ENCODE measurements around the gene MEGF8.
"Not testable (repeated sequence)": the region's sequence is repeated elsewhere in the genome, so short reads cannot be mapped to it uniquely, and the experiment has no call there.

Gene MEGF8

DNA sequence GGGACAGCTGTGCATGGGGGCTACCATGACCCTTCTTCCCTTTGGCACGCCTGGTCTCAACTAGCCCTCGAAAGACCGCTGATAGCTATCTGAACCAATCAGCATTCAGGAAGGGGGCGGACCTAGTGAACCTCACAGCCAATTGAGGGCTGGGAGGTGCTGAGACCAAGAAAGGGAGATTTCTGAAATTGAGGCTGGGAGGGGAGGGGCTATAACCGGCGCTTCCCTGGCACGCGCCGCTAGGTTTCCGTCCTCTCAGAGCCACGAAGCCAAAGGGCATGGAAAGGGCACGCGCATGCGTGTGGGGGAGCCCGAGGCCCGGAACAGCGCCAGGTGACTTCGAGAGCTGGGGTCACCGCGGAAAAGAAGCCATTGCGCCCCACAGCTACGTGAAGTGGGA, 18.8 kb upstream of the MEGF8 start:
- DNase-seq, result no peak

DNA sequence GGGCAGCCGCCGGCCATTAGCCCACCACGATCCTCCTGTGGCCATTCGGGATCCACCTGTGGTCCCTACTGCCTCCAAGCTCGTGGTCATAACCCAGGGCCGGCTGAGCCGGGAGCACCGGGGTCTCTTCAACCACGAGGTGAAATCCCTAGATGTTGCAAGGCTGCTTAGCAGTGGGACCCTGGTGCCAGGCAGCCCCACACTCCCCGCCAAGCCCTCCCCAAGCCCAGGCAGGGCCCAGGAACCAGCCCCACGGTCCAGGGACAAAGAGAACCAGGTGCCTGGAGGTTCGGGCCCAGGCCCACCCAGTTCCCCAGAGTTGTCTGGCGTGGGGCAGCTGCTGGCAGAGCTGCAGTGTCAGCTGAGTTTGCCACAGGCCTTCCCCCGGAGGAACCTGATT, 15.7 kb upstream of the MEGF8 start:
- DNase-seq, result no peak

DNA sequence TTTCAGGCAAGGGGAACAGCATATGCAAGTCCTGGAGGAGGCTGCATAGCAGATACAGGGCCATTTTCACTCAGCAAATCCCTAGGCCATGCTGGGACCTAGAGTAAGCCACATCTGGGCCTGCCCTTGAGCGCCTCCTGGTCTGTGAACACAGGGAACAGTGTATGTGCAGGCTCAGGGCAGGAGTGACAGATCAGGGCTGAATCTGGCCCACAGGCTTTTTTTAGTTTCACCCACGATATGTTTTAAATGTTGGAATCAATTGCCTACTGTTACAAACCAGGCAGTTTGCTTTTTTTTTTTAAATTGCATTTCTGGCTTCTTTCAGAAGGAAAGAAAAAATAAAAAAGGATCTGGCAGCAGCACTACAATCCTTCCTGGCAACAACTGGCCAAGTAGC, 13.8 kb upstream of the MEGF8 start:
- DNase-seq, result peak; percentile 15 to 21

DNA sequence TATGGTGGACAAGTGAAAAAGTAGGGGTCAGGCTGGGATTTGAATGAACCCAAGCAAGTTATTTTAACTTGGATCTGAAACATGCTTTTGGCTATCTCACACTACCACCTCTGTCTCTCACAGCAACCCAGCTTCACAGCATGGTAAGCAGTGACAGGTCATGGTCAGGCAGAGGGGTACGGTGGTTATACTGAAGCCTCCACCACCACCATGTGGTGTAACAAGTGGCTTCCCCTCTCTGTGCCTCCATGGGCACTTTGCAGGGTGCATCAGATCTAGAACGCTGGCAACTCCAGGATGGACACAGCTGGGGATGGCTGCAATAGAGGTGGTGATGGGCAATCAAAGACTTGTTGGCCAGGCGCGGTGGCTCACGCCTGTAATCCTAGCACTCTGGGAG, 13.1 kb upstream of the MEGF8 start:
- DNase-seq, result no peak

DNA sequence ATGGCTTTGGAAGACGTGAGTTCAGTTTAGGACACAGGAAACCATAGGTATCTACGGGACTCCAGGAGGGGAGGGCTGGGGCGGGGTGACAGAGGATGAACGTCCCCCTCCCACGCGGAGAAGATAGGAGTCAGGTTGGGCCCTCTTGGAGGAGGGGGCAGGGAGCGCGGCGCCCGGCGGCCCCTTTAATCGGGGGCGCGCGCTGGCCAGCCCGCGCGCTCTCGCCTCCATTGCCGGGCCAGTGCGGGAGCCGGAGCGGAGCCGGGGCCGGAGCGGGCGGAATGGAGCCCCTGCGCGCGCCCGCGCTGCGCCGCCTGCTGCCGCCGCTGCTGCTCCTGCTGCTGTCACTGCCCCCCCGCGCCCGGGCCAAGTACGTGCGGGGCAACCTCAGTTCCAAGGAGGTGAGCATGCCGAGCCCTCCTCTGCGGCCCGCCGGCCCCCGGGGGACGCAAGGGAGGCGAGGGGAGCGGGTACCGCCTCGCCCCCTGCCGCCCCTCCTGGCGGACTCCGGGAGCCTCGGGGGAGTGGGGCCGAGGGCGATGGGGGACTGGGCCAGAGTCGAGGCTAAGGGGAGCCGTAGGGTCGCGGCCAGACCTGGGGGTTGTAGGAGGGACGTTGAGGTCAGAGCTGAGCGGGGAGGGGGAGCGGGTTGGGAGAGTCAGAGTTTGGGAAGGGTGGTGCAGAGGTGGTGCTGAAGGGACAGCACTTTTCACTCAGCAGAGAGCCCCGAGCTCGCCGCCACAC, 12.2 kb upstream of the MEGF8 start, which contains the start of gene TMEM145:
Gene TMEM145 (plus strand): TSS at position 214 of the 744 bp plus-strand sequence. CDS start 68 bp downstream, at position 282.
- DNase-seq, result peak; percentile 59 to 74

DNA sequence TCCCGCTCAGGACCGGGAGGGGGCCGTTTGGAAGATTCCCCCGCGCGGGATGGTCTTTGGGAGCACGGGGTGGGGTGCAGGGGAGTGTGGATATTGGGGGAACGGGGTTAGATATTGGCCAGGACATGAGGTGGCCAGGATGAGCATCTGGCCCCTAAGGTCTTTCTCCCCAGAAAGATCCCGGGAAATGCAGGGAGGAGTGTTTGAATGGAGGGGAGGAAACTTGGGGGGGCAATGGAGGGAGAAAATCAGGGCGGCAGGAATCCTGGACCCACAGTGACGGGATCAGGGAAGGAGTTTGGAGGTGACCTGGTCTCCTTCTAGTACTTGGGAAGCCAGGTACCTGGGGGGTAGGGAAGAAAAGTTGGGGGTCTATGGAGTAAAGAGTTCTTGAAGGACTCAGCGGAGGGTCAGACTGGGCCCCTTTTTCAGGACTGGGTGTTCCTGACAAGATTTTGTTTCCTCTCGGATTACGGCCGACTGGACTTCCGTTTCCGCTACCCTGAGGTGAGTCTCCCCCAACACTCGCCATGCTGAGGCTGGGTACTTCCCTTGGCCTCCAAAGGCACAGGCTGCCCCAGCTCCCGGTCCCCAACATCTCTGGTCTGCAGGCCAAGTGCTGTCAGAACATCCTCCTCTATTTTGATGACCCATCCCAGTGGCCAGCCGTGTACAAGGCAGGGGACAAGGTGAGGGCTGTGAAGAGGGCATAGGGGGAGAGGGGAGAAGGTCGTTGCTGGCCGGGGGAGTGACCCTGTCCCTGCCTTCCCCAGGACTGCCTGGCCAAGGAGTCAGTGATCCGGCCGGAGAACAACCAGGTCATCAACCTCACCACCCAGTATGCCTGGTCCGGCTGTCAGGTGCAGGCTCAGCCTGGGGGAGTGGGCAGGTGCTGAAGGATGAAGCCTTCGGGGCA, 11.3 kb upstream of the MEGF8 start:
- no peak for DNase-seq

DNA sequence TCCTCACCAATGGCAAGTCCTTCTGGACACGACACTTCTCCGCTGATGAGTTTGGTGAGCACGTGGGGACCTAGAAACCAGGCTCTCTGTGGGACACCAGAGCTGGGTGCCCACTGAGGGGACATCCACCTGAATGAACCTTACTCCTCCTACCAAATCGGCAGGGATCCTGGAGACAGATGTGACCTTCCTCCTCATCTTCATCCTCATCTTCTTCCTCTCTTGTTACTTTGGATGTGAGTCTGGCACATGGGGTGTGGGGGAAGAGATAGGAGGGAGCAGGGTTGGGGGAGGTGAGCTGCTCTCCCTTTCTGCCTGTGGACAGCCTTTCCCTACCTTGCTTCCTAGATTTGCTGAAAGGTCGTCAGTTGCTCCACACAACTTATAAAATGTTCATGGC, 10.4 kb upstream of the MEGF8 start:
- DNase-seq, result no peak

DNA sequence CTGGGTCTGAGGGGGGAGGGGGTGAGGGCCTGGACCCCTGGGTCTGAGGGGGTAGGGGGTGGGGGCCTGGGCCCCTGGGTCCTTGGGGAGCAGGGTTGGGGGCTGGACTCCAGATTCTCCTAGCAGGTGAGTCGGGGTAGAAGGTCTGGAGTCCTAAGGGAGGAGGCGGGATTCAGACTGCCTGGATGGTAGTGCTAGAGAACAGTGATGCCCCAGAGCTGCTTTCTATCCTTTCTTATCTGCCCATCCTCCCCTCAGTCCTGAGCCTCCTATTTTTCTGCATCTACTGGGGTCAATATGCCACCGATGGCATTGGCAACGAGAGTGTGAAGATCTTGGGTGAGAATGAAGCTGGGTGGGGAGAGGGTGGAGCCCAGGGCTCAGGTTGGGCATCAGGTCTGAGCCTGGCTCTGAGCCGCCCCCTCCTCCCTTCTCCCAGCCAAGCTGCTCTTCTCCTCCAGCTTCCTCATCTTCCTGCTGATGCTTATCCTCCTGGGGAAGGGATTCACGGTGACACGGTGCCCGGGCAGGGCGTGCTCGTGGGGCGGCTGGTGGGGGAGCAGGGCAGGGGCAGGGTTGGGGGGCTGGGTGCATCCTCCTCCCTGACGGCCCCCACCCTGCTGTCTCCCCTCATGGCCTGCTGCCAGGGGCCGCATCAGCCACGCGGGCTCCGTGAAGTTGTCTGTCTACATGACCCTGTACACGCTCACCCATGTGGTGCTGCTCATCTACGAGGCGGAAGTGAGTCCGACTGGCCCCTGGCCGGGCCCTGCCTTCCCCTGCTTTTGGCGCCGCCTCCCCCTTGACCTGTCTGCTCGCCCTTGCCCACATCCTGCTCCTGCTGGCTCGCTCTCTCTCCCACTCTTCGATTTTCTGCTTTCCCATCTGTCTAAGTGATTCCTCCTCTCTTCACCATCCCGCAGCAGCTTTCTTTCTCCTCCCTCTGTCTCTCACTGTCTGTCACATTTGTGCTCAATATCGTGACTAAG, 8.9 kb upstream of the MEGF8 start:
- peak; percentile 9 to 41 for DNase-seq

DNA sequence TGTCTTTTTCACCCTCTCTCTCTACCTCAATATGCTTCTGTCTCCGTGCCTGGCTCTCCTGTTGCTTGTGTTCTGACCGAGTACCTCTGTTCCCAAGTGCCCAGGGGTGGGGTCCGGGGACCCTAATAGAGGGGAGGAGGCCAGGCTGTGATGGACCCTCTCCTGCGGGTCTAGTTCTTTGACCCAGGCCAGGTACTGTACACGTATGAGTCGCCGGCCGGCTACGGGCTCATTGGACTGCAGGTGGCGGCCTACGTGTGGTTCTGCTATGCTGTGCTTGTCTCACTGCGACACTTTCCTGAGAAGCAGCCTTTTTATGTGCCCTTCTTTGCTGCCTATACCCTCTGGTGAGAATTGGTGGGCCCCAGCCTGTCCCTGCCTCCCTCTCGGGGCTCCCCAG, 7.9 kb upstream of the MEGF8 start:
- no peak for DNase-seq

DNA sequence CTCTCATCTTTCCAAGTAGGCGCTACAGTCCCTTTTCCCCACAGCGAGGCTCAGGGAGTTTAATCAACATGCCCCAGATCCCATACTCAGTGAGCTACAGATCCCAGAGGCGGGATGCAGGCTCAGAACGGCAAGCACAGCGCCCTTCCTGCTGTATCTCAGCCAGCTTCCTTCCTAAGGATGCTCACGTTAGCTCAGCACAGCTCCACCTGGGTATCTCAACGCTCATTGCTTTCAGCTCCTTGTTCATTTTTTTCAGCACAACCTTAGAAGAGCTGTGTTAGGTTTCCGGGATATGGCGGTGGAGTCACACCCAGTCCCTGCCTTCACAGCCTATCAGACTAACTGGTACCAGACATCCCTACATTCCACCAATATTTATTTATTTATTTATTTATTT, 3.1 kb upstream of the MEGF8 start:
- no peak for DNase-seq

DNA sequence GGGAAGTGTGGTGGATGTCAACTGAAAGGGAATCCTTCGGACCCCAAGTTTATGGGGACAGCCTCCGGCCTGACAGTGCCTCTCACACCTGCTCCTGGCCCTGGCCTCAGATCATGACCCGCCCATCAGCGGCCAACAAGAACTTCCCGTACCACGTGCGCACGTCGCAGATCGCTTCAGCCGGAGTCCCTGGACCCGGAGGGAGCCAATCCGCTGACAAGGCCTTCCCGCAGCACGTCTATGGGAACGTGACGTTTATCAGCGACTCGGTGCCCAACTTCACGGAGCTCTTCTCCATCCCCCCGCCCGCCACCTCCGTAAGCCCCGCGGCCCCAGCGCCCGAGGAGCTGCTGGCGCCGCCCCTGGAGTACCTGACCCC, 2.0 kb upstream of the MEGF8 start:
- no peak for DNase-seq

DNA sequence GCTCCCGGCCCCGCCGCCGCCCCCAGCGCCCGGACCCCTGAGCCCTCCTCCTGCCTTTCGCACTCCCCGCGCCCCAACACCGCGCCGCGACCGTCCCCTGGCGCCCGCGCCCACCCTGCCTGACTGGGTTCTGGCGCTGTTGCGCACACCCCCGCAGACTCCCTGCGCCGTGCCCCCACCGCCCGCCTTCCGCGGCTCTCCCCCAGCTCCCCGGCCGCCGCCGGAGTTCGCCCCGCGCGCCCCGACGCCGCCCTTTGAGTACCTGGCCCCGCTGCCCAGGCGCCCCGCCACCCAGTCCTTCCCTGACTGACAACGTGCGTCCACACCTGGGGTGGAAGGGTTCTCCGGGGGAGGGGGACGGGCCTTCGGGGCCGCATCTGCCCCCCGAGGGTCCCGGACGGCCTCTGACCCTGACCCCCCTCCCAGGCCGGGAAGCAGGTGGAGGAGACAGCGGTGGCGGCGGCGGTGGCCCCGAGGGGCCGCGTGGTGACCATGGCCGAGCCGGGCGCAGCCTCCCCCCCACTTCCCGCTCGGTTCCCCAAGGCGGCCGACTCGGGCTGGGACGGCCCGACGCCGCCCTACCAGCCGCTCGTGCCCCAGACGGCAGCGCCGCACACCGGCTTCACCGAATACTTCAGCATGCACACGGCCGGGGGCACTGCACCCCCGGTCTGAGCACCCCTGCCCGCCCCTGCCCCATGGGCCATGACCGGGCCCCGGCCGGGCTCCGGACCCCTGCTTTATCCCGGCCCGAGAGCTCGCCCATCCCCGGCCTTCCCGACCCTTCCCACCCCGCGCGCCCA, 1.4 kb upstream of the MEGF8 start:
- no peak for DNase-seq

DNA sequence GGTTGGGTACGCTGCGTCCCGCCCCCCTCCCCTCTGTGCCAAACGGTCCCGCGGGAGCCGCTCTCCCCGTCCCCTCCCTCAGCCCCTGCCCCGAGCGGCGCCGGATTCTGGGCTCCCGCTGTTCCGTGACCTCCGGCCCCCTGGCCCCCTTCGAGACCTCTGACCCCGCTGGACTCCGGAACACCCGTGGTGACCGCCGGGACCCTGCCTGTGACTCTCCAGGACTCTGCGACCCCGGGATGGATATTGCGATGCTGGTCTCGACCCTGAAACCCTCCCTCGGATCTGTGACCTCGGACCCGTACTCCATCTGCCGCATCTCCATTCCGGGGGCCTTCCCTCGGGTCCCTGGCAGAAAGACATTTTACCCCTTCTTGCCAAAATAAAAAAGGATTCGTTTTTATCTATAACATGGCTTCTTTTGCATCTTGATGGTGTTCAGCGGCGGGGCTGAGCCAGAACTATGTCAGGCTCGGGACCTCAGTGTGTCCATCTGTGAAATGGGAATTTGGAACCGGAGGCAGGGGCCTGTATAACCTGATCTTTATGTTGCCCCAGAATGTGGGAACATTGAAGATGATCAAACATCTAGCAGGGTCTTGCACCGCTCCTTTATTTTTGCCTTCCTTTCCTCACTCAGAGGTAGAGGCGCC, 654 bp upstream of the MEGF8 start:
- no peak for DNase-seq

DNA sequence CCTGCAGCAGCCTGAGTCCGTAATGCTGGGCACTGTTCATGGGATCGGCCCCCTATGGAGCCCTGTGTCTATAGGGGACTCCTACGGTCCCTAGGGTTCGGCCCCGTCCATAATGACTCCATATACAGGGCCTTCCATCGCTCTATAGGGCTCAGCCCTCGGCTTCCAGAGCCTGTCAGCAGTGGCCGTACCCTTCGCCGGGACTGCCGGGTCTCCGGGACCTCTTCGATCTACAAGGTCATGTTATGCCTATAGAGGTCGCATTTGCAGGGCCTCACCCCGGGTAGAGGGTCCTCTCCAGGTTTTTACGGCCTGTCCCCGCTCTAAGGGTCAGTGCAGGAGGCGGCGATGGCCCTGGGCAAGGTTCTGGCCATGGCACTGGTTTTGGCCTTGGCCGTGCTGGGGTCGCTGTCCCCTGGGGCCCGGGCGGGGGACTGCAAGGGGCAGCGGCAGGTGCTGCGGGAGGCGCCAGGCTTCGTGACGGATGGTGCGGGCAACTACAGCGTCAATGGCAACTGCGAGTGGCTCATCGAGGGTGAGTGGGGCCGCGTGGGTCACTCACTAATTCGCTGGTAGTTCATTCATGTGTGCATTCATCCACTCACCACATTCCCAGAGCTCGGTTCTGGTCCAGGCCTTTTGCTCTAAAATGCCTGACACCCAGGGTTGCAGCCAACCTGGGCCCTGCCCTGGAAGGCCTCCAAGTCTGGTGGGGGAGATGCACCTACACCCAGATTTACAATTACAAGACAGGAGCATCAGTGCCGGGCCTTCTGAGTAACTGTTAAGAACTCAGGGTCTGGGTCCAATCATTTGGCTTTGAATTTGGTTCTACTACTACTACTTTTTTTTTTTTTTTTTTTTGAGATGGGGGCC, 699 bp downstream of the MEGF8 start:
- DNase-seq, result peak; percentile 26 to 36

DNA sequence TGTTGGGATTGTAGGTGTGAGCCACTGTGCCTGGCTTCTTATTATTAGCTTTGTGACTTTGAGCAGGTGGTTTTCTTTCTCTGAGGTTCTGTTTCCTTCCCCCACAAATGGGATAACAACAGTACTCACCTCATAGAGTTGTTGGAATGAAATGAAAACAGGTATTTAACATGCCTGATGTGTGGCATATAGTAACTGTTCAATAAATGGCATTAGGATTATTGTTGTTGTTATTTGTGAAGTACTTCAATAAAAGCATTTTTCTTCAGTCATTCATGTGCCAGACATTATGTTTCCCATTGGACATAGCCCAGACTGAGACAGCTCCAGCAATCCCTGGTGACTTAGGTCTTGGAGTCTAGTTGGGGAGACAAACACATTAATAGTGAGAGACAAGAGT, 1.5 kb downstream of the MEGF8 start:
- no peak for DNase-seq

DNA sequence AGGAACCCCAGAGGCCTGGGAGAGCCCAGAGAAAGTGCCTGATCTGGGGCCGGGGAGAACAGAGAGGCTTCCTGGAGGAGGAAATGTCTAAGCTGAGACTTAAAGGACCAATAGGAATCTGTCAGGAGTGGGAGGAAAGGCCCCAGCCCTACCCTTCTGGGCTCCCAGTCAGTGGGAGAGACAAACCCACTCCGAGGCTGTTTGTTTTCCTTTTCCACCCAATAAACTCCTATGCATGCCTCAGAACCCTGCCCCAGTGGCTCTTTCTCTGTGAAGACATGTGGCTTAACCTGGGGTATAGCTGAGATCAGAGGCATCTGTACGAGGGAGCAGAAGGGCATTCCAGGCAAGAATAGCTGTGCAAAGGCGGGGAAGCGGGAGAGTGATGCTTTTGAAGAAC, 1.9 kb downstream of the MEGF8 start:
- no peak for DNase-seq

DNA sequence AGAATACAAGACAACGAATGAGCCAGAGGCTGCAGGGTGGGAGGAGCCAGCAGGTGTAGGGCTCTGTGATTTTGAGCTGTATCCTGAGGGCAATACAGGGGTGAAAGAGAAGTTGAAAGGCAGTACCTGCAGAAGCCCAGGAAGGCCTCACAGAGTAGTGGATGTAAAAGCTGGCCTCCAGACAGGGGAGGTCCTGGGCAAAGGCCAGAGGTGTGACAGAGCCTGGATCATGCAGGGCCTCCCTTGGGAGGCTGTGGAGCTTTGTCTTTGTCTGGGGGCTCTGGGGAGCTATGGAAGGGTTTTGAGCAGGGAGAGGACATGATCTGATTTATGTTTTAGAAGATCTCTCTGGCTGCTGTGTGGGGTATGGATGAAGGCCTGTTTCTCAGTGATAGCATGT, 2.7 kb downstream of the MEGF8 start:
- no peak for DNase-seq

DNA sequence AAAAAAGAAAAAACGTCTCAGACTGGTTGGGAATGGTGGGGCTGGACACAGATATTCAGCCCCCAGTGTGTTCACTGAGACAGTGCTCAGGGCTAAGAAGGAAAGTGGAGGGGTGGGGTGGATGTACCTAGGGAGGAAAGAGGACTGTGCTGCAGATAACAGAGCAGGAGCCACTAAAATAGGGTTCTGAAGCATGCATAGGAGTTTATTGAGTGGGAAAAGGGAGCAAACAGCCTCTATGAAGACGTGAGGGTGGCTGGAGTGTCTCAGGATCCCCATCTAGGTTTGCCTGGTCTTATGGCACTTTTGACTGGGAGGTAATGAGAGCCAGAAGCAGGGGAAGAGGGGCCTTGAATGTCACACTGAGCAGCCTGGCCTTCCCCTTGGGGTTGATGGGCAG, 3.4 kb downstream of the MEGF8 start:
- DNase-seq, result no peak

DNA sequence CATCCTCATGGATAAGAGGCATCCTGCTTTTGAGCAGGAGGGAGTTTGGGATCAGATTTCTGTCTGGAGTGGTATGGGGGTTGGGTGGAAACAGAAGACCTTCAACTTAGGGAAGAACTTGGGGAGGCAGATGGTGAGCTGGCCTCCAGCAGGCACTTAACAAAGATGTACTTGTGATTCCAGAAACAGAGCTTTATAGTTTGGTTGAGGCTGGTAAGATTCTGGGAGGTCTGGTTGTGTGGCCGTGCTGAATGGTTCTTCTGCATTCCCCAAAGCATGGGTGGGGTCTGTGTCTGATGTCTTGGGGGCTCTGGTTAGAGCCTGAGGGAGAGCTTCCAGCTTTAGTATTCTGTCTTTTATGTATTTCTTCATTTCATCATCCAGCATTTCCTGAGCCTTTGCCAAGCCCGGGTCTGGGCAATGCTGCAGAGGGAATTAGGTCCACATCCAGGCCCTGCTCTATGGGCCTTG, 4.8 kb downstream of the MEGF8 start:
- DNase-seq, result no peak

DNA sequence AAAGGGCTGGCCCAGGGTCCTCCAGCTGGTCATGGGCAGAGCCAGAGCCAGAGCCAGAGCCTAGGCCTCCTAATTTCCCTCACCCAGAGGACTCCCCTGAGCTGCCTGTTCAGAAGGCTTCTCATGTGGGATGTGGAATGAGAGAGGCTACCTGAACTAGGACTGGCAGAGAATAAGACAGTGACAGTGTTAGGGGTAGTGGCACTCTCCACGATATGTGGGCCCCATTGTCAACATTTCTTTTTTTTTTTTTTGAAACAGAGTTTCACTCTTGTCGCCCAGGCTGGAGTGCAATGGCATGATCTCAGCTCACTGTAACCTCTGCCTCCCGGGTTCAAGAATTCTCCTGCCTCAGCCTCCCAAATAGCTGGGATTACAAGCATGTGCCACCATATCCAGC, 5.9 kb downstream of the MEGF8 start:
- not testable (repeated sequence) for DNase-seq
